ENCODE results near the gene BAG5.
"Not testable (repeated sequence)": the region's sequence is repeated elsewhere in the genome, so short reads cannot be mapped to it uniquely, and the experiment has no call there.

The BAG5 gene, protein sequence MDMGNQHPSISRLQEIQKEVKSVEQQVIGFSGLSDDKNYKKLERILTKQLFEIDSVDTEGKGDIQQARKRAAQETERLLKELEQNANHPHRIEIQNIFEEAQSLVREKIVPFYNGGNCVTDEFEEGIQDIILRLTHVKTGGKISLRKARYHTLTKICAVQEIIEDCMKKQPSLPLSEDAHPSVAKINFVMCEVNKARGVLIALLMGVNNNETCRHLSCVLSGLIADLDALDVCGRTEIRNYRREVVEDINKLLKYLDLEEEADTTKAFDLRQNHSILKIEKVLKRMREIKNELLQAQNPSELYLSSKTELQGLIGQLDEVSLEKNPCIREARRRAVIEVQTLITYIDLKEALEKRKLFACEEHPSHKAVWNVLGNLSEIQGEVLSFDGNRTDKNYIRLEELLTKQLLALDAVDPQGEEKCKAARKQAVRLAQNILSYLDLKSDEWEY

DNA sequence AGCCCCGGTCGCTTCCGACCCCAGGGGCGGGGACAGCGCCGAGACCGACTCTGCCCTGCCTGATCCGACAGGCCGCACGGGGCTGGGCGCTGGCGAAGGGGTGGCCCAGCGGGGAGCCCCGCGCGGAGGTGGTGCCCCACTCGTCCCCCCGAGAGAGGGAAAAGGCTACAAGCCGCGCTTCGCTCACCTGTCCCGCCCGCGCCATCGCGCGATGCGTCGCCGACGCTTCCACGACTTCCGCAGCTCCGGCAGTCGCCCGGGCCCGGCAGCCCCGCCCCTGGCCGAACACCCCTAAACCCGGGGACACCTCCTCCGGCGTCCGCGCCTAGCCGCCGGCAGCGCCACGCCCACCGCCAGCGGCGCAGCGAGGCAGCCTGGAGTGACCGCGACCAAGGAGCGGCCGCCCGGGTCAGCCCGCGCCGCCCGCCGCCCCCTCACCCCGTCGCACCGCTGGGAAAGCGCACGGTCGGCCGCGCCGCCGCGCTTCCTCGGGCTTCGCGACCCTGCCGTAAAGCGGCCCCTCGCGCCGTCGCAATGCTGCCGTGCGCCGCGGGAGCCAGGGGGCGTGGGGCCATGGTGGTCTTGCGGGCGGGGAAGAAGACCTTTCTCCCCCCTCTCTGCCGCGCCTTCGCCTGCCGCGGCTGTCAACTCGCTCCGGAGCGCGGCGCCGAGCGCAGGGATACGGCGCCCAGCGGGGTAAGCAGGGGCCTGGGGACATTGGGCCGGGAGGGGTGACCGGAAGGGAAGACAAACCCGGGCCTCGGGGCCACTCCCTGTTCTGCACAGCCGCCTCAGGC is at the start of gene BAG5, which contains the start of gene COA8:
Gene BAG5 (minus strand): TSS at position 229 of the 797 bp plus-strand sequence. CDS start 1,493 bp downstream, outside the sequence.
Gene COA8 (plus strand): TSS at position 532 of the 797 bp plus-strand sequence. CDS start 42 bp downstream, at position 574.
- peak; percentile 81 for DNase-seq (ENCODE audit: low spot score)

DNA sequence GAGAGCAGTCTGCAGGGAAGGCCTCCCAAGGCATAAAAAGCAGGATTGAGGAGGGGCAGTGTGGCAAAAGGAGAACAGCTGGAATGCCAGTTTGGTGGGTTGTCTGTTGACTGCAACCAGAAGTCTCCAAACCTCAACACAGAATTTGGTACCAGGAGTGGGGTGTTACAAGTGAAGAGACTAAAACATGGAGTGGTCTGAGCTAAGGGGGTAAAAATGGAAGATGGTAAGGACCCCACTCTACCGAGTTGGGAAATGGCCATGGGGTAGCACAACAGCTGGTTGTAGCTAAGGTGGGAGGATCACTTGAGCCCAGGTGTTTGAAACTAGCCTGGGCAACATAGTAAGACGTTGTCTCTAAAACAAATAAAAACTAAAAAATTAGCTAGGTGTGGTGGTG is 48.8 kb upstream of the BAG5 start:
- DNase-seq (ENCODE audit: low spot score) = no peak

DNA sequence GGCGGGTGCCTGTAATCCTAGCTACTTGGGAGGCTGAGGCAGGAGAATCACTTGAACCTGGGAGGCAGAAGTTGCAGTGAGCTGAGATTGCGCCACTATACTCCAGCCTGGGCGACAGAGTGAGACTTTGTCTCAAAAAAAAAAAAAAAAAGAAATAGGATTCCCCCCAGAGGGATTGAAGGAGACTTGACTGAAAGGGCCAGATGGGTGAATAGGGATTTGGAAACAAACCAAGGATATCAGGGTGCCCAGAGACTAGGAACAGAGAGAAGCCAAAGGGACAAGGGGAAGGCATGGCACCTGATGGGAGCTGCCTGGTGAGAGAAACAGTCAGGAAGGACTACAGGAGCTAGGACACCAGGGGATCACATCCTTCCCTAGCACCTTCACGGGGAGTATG is 46.6 kb upstream of the BAG5 start:
- not testable (repeated sequence) for DNase-seq (ENCODE audit: low spot score)

DNA sequence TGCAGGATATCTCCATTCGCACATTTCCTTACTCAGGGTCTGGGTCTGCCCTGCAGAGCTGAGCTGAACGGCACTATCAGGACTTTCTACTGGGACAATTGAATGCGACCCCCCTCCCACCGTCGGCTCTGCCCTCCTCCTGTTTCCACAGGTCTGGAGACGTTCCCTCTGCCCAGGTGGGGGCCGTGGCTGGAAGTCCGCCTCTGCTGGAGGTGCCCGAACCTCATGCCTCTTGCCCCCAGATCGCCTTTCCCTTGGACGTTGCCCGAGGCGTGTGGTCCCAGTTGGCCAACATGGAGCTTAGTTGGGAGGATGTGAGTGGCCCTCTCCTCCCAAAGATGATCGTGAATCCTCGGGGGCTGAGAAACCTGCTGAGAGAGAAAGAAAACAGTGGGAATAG is 45.4 kb upstream of the BAG5 start:
- no peak for DNase-seq (ENCODE audit: low spot score)

DNA sequence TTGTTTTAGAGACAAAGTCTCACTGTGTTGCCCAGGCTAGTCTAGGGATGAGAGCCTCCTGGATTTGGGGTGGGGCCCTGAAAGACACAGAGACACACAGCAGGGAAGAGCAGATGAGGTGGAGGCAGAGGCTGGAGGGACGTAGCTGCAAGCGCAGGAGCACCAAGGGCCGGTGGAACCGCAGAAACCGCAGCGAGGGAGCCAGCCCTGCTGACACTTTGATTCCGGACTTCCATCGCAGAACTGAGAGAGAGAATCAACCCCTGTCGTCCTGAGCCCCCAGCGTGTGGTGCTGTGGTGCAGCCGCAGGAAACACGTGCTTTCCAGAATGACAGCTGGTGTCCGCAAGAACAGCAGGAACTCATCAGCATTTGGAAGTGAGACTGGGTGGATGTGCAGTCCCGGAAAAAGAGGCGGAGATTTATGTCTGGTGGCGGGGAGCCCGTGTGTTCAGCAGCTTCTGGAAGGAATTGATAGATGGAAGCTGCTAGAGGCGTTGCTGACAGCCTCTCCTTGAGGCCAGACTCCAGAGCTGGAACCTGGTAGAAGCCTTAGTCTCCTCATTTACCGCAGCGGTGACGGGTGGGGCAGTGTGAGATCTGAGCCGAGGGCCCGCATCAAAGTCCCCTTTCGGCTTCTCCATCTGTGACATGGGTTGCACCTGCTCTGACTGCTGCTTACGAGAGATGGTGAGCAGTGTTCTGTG is 44.7 kb upstream of the BAG5 start:
- DNase-seq (ENCODE audit: low spot score) = peak; percentile 54

DNA sequence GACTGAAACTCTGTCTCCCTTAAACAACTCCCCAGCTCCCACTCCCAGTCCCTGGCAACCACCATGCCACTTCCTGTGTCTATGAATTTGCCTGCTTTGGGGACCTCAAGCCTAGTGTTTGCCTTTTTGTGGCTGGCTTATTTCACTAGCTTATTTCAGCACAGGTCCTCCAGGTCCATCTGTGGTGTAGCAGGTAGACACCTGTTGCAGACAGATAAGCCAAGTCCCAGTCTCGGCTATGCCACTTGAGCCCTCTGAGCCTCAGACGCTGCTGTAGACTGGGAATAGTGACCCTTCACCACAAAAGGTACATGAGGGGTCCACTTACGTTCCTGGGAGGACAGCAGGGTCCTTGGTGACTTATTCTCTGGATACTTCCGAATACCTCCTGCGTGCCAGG is 42.2 kb upstream of the BAG5 start:
- DNase-seq (ENCODE audit: low spot score) = no peak

DNA sequence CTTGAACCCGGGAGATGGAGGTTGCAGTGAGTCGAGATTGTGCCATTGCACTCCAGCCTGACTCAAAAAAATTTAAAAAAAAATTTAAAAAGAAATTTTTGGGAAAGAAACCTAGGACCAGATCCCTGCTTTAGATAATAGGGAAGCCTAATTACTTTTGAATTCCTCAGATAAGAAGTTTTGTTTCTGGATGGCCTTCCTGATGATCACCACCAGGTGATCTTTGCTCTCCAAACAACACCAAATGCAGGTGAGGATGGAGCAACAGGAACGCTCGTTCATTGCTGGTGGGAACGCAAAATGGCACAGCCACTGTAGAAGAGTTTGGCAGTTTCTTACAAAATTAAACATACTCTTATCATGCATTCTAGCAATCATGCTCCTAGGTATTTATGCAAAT is 38.0 kb upstream of the BAG5 start:
- DNase-seq (ENCODE audit: low spot score) = no peak

DNA sequence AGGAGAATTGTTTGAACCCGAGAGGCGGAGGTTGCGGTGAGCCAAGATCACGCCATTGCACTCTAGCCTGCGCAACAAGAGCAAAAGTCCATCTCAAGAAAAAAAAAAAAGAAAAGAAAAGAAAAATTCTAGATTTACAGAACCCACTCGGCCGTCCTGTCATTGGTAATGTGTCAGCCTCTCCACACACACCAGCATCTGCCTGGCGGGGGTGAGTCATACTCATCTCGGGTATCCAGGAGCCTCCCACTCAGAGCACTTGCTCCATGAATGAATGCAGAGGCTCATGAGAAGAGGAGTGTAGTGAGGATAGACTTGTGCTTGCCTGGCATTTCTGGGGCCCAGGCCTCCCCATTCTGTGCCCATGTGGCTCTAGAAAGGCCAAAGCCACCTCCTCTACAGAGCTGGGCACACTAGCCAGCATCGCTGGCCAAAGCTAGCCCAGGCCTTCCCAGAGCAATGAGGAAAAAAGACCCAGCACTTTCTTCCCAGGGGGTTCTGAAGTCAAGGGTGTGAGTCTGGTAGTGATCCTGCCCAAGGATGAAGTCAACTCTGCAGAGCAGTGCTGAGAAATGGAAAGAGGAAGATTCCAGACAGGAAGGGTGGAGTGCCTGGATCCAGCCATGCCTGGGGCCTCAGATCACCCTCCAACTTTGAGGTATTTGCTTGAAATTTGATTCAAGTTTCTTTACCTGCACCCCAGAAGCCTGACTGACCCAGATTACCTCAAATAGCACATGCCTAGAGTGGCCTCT is 35.3 kb upstream of the BAG5 start:
- DNase-seq (ENCODE audit: low spot score) = no peak

DNA sequence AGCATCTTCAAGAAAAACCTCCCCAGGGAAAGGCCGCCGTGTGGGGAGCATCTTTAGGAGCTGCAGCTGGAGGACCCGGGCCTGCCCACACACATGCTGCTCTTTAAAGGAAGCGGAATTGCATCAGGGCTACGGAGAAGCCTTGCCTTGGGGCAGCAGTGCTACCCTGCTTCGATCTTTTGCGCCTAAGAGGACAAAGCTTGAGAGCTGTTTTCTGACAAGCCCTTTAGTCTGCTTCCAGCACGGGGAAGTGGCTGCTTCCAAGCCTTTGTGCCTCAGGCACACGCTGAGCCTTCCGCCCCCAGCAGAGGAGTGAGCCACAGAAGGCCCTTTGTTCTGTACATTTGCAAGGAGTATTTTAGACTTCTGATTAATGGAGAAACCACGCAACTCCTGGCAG is 31.8 kb upstream of the BAG5 start:
- DNase-seq (ENCODE audit: low spot score) = no peak

DNA sequence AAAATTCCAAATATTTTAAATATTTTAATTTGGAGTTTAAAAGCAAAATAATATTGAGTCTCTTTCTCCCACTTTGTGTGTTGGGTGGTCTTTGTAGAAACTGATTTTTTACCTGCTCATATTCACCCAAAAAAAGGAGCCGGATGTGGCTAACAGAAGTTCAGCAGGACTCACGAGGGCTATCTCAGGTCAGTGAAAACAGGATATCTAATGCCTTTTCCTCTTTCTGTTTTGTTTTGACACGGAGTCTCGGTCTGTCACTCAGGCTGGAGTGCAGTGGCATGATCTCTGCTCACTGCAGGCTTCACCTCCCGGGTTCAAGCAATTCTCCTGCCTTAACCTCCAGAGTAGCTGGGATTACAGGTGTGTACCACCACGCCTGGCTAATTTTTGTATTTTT is 31.1 kb upstream of the BAG5 start:
- no peak for DNase-seq (ENCODE audit: low spot score)

DNA sequence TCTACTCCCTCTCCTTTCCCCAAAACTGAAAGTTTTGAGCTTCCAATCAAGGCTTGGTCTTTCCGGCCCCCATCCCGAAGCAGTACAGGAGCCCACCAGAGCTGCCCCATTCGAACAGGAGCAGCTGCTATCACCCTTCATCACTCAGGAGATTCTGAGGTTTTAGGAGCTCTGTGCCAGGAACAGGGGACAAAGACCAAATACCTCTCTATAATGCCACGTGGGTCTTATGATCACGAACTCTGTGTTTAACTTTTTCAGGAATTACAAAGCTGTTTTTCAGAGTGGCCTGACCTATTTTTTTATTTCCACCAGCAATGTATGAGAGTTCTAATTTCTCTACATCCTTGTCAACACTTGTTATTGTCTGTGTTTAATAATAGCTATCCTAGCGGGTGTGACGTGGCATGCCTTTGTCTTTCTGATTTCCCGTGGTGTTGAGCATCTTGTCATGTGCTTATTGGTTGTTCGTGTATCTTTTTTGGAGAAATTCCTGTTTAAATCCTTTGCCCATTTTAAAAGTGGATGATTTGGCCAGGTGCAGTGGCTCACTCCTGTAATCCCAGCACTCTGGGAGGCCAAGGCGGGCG is 22.0 kb upstream of the BAG5 start:
- no peak for DNase-seq (ENCODE audit: low spot score)

DNA sequence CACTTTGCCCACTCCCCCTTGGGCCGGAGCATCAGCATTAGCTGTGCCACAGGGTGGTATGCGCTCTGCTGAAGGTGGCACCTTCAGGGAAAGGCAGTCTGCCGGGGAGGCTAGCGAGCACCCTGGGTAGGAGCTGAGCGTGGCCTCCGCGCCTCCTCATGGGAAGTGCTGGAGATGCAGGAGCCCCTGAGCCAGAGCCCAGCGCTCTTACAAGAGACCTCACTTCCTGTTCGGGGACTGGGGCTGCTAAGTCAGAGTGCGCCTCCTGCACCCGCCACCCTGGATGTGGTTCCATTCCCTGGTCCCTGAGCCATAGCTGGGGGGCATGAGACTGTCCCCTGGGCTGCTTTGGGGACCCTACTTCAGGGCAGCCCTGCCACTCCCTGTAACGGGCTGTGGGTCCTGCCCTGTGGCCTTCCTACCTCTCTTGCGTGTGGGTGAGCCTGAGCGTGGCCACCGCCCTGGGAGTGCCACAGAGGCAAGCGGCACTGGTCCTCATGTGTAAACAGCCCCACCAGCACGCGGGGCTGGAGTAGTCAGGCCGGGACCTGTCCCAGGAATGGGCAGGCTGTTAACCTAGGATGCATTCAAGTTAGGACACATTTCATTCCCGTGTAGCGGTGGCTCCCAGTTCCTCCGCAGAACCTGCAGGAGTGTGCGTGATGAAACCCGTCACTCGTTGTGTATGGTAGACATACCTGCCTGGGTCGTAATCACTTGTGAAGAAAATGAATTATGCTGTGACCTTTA is 19.7 kb upstream of the BAG5 start:
- no peak for DNase-seq (ENCODE audit: low spot score)

DNA sequence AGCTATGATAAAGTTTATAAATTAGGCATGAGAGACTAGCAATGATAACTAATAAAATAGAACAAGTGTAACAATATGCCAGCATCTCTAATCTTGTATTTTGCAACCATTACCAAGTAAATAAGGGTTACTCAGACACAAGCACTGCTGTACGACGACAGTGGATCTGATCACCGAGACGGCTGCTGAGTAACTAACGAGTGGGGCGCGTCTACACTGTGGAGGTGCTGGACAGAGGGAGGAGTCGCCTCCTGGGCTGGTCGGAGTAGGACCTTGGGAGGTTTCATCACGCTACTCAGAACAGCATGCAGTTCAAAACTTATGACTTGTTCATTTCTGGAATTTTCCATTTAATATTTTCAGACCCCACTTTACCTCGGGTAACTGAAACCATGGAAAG is 18.7 kb upstream of the BAG5 start:
- no peak for DNase-seq (ENCODE audit: low spot score)

DNA sequence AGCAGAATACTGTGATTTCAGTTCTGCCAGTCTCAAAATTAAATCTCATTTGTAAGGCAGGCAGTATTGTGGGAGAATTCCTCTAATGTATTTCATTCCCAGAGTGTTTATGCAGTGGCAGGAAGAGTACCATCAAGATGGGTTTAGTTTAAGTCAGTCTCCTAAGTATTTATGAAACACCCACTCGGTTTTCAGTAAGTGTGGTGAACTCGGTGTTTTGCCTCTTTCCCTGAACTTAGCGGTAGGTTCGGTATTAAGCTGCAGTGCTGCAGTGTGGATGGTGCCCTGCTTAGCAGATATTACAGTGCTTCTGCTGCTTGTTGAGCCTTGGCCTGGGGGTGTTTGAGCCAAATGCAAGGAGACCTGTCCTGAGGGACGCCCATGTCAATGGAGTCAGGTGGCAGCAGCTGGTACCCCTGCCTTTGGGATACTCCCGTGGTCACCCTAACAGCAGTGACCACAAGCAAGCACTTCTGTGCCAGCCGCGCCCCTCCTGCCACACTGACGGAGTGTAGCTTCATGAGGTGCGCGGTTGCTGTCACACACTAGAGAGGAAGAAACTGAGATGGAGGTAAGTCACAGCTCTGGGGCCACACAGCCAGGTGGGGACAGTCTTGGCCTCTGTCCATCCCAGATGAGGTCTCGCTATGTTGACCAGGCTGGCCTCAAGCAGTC is 16.1 kb upstream of the BAG5 start:
- no peak for DNase-seq (ENCODE audit: low spot score)

DNA sequence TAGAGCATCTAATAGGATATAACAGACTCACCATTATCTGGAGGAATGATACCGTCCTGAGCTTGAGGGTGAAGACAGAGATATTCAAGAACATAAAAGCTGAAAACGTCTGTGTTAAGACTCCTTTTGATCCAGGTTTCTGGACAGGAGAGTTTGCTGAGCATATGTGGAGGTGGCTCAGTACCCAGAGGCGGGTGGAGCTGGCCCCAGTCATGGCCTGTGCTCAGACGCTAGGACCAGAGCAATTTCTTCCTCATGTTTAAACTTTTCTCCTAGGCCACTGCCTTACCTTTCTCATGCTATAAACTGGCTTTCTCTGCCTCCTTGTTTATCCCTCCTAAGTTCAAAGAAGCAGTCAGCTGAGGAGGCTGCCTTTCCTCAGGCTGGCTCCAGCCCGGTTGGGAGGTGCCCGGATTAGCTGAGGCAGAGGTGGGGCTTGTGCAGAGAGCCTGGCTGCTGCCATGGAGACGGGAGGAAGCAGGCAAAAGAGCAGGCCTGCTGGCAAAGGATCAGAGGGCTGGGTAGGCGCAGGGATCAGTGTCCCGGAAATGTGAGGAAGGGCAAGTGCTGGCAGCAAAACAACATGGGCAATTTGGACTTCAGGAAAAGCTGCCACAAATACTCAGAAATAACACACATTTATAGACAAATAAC is 14.0 kb upstream of the BAG5 start:
- no peak for DNase-seq (ENCODE audit: low spot score)

DNA sequence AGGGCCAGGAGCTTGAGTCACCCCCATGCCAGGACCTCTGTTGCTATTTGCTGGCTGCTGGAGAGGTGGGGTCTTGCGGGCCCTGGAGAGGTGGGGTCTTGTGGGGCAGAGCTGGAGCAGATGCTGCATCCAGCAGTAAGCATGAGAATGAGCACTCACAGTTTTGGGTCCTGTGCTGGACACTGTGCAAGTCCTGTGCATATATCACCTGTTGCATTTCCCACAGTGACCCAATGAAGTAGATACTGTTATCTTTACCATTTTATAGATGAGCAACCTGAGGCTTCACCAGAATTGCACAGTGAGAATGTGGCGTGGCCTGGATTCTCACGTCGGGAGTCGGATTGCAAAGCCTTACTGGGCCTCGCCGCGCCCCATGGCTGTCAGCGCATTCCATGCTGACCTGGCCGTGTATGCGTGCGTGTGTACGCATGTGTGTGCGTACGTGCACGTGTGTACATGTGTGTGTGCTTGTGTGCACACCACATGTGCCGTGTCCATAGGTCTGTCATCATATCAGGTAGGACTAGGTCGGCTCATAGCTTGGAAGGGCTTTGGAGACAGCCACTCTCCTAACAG is 12.3 kb upstream of the BAG5 start:
- DNase-seq (ENCODE audit: low spot score) = no peak

DNA sequence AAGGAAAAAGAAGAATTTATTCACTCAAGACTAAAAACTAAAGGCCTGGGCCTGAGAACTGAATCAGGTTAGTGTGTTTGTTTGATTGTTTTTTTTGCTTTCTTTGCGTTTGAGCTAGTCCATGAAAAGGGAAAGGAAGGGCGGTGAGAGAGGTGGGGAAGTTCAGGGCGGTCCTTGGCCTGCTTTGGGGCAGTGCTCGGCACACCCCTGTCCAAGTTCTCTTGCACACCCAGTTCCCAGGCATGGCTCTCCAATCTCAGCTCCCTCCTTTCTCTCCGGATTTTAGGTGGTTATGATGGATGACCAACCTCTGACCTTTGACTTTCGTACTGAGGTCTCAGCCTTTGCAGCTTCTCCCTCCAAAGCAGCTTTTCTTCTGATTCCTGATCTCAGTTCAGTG is 11.6 kb upstream of the BAG5 start:
- DNase-seq (ENCODE audit: low spot score) = no peak

DNA sequence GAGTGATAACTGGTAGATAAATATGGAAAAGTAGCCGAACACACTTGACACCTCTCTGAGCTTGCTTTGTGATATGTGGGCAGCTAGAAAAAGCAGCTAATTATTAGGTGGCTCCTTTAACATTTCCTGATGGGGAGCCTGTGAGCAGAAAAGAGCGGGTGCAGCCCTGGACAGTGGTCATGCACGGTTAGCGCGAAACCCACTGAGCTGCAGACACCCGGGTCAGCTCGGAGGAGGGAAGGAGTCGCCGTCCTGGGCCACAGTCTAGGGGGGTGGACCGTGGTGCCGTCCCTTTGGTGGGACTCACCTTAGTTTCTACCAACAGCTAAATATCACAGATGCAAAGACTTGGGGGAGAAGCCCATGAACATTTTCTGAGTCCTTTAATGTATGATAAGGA is 7.0 kb upstream of the BAG5 start:
- DNase-seq (ENCODE audit: low spot score) = no peak

DNA sequence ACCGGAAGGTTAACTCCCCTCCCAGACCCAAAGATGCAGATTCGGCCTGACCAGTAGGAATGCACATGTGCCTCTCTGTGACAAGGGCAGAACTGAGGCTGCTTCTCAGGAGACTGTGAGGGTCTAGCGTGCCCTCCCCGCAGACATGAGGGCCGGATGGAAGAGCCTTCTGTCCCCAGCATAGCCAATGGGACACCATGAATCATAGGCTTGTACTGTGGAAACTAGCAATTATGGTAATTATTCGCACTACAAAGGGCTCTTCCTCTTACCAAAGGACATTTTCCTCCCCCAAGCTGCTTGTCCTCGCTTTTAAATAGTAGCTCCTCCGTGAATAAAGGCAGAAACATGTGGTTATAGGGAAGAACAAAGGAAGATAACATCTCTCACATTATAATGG is 6.5 kb upstream of the BAG5 start:
- DNase-seq (ENCODE audit: low spot score) = no peak
